Activated CD4-positive, alpha-beta T cell treated with anti-CD3 and anti-CD28 coated beads, Interleukin-2, amount 10 ng/mL, durations not matched to agents 7 days and 5 days (primary cell): ENCODE results near the gene CRHBP. TPM values are rescaled to one million over a fixed set of nuclear protein-coding genes. Genes with fewer than 3 reads are reported as not detected.
"Not testable (repeated sequence)": the region's sequence is repeated elsewhere in the genome, so short reads cannot be mapped to it uniquely, and the experiment has no call there.

Source experiments
- CTCF ChIA-PET: fragments of 350-600 bp; sonication (Branson Sonifier 250); formaldehyde crosslinking; loops from one replicate; lab custom pipeline; 2021; ENCODE audit warnings: antibody characterized with exemption; lab: Charles Lee
- POLR2A ChIA-PET: fragments of 350-600 bp; sonication (Branson Sonifier 250); formaldehyde crosslinking; loops from one replicate; lab custom pipeline; 2021; ENCODE audit warnings: antibody characterized with exemption; lab: Charles Lee
- DNase-seq: peaks from one replicate; pipeline ENCODE4 v3.0.0-alpha.2; 2020
- H3K27ac Mint-ChIP-seq: one replicate; pipeline ENCODE4 v1.8.0; 2021; ENCODE audit warnings: mild to moderate bottlenecking, moderate library complexity, mixed read lengths
- H3K27me3 Mint-ChIP-seq: one replicate; pipeline ENCODE4 v1.8.0; 2021; ENCODE audit warnings: mixed read lengths
- H3K36me3 Mint-ChIP-seq: one replicate; pipeline ENCODE4 v1.8.0; 2021; ENCODE audit warnings: low read depth, mixed read lengths
- H3K4me1 Mint-ChIP-seq: one replicate; pipeline ENCODE4 v1.8.0; 2021; ENCODE audit warnings: mixed read lengths
- H3K4me3 Mint-ChIP-seq: one replicate; pipeline ENCODE4 v1.8.0; 2021; ENCODE audit warnings: mild to moderate bottlenecking, moderate library complexity, mixed read lengths
- H3K9me3 Mint-ChIP-seq: one replicate; pipeline ENCODE4 v1.8.0; 2021; ENCODE audit warnings: mixed read lengths
- total RNA-seq, 2 experiments: library from RNA; stranded (reverse); gene quantifications; one replicate each; pipeline ENCODE4 v1.2.3, GENCODE V29; 2021

CRHBP gene
- total RNA-seq, 2 experiments from 2014 or later = 0.27 TPM; not detected in 1

DNA sequence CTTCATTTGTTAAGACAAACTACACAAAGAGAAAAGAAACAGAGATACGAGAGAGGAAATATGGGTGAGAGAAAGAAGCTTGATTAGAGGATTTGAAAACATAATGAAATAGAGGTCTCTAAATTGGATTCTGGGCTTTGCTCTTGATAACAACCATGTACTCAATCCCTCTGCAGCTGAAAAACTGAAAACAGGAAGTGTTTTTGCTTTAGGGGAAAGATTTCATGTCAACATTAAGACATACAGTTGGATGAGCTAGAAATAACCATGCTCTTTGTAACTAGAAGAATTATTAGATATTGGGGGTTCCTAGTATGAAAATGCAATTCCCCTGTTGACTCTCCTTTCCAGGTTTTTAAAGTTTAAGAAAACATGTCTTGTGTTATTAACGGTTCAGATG lies 21.9 kb downstream of the CRHBP start:
- no peak overlapping the region for H3K4me3 Mint-ChIP-seq
- no peak for DNase-seq
- H3K9me3 Mint-ChIP-seq = no peaks in the 10 kb centered on the region
- CTCF ChIA-PET = interaction anchor here (0.6 kb wide), 1 partner anchor 44 kb away, joined by 4 read pairs; no protein-coding TSS in a partner anchor
- peaks cover 18% of the 10 kb centered on the region for H3K27me3 Mint-ChIP-seq
- POLR2A ChIA-PET = no interaction called here
- H3K36me3 Mint-ChIP-seq = no peaks in the 10 kb centered on the region
- H3K4me1 Mint-ChIP-seq = no peaks in the 10 kb centered on the region
- no peak overlapping the region for H3K27ac Mint-ChIP-seq

GRCh38 chr5:76978869-76979268 lies 26.0 kb downstream of the CRHBP start:
- CTCF ChIA-PET = no interaction called here
- DNase-seq = no peak
- H3K4me1 Mint-ChIP-seq = no peaks in the 10 kb centered on the region
- peaks cover 15% of the 10 kb centered on the region for H3K27me3 Mint-ChIP-seq
- no peak overlapping the region for H3K4me3 Mint-ChIP-seq
- H3K27ac Mint-ChIP-seq = no peak overlapping the region
- H3K36me3 Mint-ChIP-seq = no peaks in the 10 kb centered on the region
- no peaks in the 10 kb centered on the region for H3K9me3 Mint-ChIP-seq
- POLR2A ChIA-PET = no interaction called here

DNA sequence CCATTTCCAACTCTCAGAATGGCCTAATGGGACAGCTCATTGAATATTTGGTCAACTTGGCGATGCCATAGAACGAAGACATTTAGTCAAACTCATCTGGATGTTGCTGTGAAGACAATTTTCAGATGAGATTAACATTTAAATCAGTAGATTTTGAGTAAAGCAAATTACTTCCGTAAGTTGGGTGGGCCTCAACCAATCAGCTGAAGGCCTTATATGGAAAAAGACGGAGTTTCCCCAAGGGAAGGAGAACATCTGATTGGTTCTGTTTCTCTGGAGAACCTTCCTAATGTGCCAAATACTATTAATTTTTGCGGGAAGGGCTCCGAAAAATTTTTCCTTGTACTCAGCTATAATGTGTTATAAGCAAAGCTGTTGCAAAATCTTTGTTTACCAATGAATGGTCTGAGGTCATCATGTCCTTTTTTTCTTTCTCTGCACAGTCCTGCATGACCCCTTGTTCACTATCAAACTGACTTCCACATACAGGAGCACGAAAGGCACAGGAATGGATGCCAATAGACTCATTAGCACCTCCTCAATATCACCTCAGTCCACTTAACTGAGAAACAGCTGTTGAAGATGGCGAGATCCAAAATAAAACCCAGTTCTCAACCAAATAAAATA lies 27.8 kb downstream of the CRHBP start:
- DNase-seq = no peak
- POLR2A ChIA-PET = no interaction called here
- Mint-ChIP-seq H3K27ac (no peak overlapping the region), H3K27me3 (peaks cover 15% of the 10 kb centered on the region), H3K9me3 (no peaks in the 10 kb centered on the region), H3K4me1 (no peaks in the 10 kb centered on the region), H3K36me3 (no peaks in the 10 kb centered on the region), H3K4me3 (no peak overlapping the region)
- CTCF ChIA-PET = no interaction called here

- Mint-ChIP-seq H3K36me3 (no peaks in the 10 kb centered on the region), H3K4me3 (no peak overlapping the region), H3K27ac (no peak overlapping the region), H3K27me3 (peaks cover 11% of the 10 kb centered on the region), H3K4me1 (no peaks in the 10 kb centered on the region), H3K9me3 (no peaks in the 10 kb centered on the region)
- no peak for DNase-seq
- ChIA-PET POLR2A (no interaction called here), CTCF (no interaction called here)
Observed at GRCh38 chr5:76982450-76982849, 29.6 kb downstream of the CRHBP start.

- Mint-ChIP-seq H3K27ac (no peak overlapping the region), H3K36me3 (no peaks in the 10 kb centered on the region), H3K27me3 (peaks cover 11% of the 10 kb centered on the region), H3K4me3 (no peak overlapping the region), H3K4me1 (no peaks in the 10 kb centered on the region), H3K9me3 (no peaks in the 10 kb centered on the region)
- DNase-seq = no peak
- ChIA-PET CTCF (interaction anchor here (0.6 kb wide), 1 partner anchor 63 kb away, joined by 5 read pairs; no protein-coding TSS in a partner anchor), POLR2A (no interaction called here)
Observed at GRCh38 chr5:76983468-76983867, 30.6 kb downstream of the CRHBP start.

DNA sequence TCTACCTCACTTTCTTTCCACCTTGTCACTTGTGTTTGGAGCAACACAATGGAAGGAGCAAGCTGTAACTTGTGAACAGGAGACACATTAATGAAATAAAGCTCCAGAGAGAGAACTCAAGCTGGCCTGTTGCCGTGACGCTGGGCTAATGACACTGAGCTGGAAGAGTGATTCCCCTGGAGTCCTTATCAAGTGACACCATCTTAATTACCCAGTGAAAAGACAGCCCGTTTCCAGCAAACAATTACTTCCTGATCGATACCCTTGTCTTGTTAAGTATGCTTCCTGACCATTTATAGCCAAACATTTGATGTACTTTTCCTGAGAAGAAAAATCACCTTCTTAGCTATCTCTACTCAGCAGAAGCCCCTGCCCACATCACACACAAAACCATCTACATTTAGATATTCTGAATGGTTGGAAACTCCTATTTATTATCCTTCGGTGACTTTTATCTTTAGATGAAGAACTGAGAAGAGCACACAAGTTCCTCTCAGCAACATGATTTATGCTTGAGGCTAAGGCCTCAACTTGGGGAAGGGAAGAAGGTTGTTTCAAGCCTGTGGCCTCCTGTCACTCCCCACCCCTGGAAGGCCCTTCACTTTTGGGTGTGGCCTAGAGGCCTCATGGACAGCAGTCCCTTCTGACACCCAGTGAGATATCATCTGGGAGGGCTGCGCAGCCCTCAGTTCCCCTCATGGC lies 34.1 kb downstream of the CRHBP start:
- no peaks in the 10 kb centered on the region for H3K9me3 Mint-ChIP-seq
- no peaks in the 10 kb centered on the region for H3K4me1 Mint-ChIP-seq
- H3K27ac Mint-ChIP-seq = no peak overlapping the region
- H3K4me3 Mint-ChIP-seq = no peak overlapping the region
- POLR2A ChIA-PET = no interaction called here
- no peak for DNase-seq
- CTCF ChIA-PET = interaction anchor here (1.2 to 1.5 kb wide), 3 partner anchors 14 to 94 kb away, joined by 3 to 5 read pairs (median 3); no protein-coding TSS in a partner anchor
- H3K36me3 Mint-ChIP-seq = no peaks in the 10 kb centered on the region
- H3K27me3 Mint-ChIP-seq = peaks cover 4% of the 10 kb centered on the region

- no peaks in the 10 kb centered on the region for H3K4me1 Mint-ChIP-seq
- H3K27me3 Mint-ChIP-seq = peaks cover 8% of the 10 kb centered on the region
- POLR2A ChIA-PET = no interaction called here
- CTCF ChIA-PET = no interaction called here
- no peaks in the 10 kb centered on the region for H3K36me3 Mint-ChIP-seq
- no peak overlapping the region for H3K4me3 Mint-ChIP-seq
- no peak for DNase-seq
- H3K27ac Mint-ChIP-seq = no peak overlapping the region
- no peaks in the 10 kb centered on the region for H3K9me3 Mint-ChIP-seq
Observed at GRCh38 chr5:76990899-76991459, 38.1 kb downstream of the CRHBP start.

DNA sequence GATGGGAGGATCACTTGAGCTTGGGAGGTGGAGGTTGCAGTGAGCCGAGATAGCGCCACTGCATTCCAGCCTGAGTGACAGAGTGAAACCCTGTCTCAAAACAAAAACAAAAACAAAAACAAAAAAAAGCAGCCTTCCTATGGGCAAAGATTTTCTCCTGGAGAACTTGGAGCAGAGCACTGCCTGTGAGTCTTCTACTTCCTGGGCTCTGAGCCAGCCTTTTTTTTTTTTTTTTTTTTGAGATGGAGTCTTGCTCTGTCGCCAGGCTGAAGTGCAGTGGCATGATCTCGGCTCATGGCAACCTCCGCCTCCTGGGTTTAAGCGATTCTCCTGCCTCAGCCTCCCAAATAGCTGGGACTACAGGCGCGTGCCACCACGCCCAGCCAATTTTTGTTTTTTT lies 40.6 kb downstream of the CRHBP start:
- H3K4me1 Mint-ChIP-seq, H3K27ac Mint-ChIP-seq, H3K9me3 Mint-ChIP-seq, DNase-seq, CTCF ChIA-PET, H3K4me3 Mint-ChIP-seq, H3K36me3 Mint-ChIP-seq, POLR2A ChIA-PET: not testable (repeated sequence)
- H3K27me3 Mint-ChIP-seq = peaks cover 11% of the 10 kb centered on the region

DNA sequence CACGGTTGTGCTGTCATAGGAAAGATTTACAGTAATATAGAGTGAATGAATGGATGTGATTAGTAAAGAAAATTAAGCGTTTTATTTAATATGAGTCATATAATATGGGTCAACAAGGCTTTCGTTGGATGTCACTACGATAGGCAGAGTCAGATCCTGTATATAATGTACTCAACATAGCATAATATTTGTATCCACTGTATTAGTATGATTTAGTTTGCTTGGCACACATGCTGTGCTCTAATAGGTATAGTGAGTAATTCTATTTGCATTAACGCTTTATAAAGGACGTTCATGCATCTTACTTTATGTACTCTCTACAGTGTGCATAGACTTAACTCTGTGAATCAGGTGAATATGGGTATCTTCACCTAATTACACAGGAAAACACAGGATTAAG lies 41.5 kb downstream of the CRHBP start:
- Mint-ChIP-seq H3K4me1 (no peaks in the 10 kb centered on the region), H3K36me3 (no peaks in the 10 kb centered on the region), H3K27me3 (peaks cover 11% of the 10 kb centered on the region), H3K4me3 (no peak overlapping the region), H3K27ac (no peak overlapping the region), H3K9me3 (no peaks in the 10 kb centered on the region)
- ChIA-PET CTCF (interaction anchor here (0.7 to 1.6 kb wide), 3 partner anchors 23 to 85 kb away, joined by 3 to 4 read pairs (median 4); no protein-coding TSS in a partner anchor), POLR2A (no interaction called here)
- no peak for DNase-seq

DNA sequence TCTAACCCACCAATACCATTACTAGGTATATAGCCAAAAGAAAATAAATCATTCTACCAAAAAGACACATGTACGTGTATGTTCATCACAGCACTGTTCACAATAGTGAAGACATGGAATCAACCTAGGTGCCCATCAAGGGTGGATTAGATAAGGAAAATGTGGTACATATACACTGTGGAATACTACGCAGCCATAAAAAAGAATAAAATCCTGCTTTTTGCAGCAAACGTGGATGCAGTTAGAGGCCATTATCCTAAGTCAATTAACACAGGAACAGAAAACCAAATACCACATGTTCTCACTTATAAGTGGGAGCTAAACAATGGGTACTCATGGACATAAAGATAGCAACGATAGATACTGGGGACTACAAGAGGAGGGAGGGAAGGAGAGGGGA lies 45.4 kb downstream of the CRHBP start:
- peaks cover 22% of the 10 kb centered on the region for H3K27me3 Mint-ChIP-seq
- CTCF ChIA-PET = interaction anchor here (1.0 kb wide), 1 partner anchor 13 kb away, joined by 3 read pairs; no protein-coding TSS in a partner anchor
- DNase-seq, POLR2A ChIA-PET, H3K27ac Mint-ChIP-seq, H3K4me1 Mint-ChIP-seq, H3K36me3 Mint-ChIP-seq, H3K4me3 Mint-ChIP-seq, H3K9me3 Mint-ChIP-seq: not testable (repeated sequence)

- Mint-ChIP-seq H3K27me3 (peaks cover 26% of the 10 kb centered on the region), H3K4me1 (no peaks in the 10 kb centered on the region), H3K27ac (no peak overlapping the region), H3K4me3 (no peak overlapping the region), H3K9me3 (no peaks in the 10 kb centered on the region), H3K36me3 (no peaks in the 10 kb centered on the region)
- DNase-seq = no peak
- CTCF ChIA-PET = interaction anchor here (1.0 kb wide), 1 partner anchor 11 kb away, joined by 3 read pairs; no protein-coding TSS in a partner anchor
- POLR2A ChIA-PET = no interaction called here
Observed at GRCh38 chr5:76999451-76999850, 46.6 kb downstream of the CRHBP start.

- ChIA-PET CTCF (no interaction called here), POLR2A (no interaction called here)
- H3K27me3 Mint-ChIP-seq = peaks cover 31% of the 10 kb centered on the region
- no peaks in the 10 kb centered on the region for H3K36me3 Mint-ChIP-seq
- H3K4me1 Mint-ChIP-seq = no peaks in the 10 kb centered on the region
- H3K9me3 Mint-ChIP-seq = no peaks in the 10 kb centered on the region
- no peak overlapping the region for H3K4me3 Mint-ChIP-seq
- no peak for DNase-seq
- no peak overlapping the region for H3K27ac Mint-ChIP-seq
Observed at GRCh38 chr5:77003246-77003645, 50.4 kb downstream of the CRHBP start.

- Mint-ChIP-seq H3K9me3 (no peaks in the 10 kb centered on the region), H3K4me1 (no peaks in the 10 kb centered on the region), H3K27me3 (peaks cover 33% of the 10 kb centered on the region), H3K36me3 (no peaks in the 10 kb centered on the region), H3K4me3 (no peak overlapping the region), H3K27ac (no peak overlapping the region)
- no peak for DNase-seq
- ChIA-PET CTCF (no interaction called here), POLR2A (no interaction called here)
Observed at GRCh38 chr5:77006124-77006523, 53.3 kb downstream of the CRHBP start.
